ENCODE measurements around the gene DIAPH1. TPM values are rescaled to one million over a fixed set of nuclear protein-coding genes. Genes with fewer than 3 reads are reported as not detected.

The DIAPH1 gene
- total RNA-seq, 1 donor from 2014 or later: 136 TPM

DNA sequence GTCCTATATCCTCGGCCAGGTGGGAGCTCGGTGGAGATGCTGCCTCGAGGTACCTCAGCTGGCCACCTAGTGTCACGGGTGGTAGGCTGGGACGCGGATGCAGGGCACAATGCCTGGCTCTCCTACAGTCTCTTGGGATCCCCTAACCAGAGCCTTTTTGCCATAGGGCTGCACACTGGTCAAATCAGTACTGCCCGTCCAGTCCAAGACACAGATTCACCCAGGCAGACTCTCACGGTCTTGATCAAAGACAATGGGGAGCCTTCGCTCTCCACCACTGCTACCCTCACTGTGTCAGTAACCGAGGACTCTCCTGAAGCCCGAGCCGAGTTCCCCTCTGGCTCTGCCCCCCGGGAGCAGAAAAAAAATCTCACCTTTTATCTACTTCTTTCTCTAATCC, 141.0 kb downstream of the DIAPH1 start:
- no peak for DNase-seq
- TF ChIP-seq, protein P1, sequence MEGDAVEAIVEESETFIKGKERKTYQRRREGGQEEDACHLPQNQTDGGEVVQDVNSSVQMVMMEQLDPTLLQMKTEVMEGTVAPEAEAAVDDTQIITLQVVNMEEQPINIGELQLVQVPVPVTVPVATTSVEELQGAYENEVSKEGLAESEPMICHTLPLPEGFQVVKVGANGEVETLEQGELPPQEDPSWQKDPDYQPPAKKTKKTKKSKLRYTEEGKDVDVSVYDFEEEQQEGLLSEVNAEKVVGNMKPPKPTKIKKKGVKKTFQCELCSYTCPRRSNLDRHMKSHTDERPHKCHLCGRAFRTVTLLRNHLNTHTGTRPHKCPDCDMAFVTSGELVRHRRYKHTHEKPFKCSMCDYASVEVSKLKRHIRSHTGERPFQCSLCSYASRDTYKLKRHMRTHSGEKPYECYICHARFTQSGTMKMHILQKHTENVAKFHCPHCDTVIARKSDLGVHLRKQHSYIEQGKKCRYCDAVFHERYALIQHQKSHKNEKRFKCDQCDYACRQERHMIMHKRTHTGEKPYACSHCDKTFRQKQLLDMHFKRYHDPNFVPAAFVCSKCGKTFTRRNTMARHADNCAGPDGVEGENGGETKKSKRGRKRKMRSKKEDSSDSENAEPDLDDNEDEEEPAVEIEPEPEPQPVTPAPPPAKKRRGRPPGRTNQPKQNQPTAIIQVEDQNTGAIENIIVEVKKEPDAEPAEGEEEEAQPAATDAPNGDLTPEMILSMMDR (IDR thresholded peaks at IDR 0.05): no peak
- POLR2A ChIA-PET: no interaction called here
- Mint-ChIP-seq H3K36me3 (ENCODE audit: low read depth) (peaks cover 2% of the 10 kb centered on the region), H3K4me3 (no peak overlapping the region), H3K27ac (no peak overlapping the region), H3K4me1 (peaks cover 28% of the 10 kb centered on the region), H3K9me3 (no peaks in the 10 kb centered on the region), H3K27me3 (peaks cover 42% of the 10 kb centered on the region)
- CTCF ChIA-PET: interaction anchor here (1.0 to 4.6 kb wide), 2 partner anchors 12 to 46 kb away, joined by 4 to 59 read pairs; no protein-coding TSS in a partner anchor
- ATAC-seq (ENCODE audit: low read depth): no peak
- intact Hi-C loops (cut with micrococcal nuclease): loop anchor here (2.0 kb wide), 3 partner anchors 15 to 47 kb away; partner anchors contain the start of gene PCDHGA12

GRCh38 chr5:141477044-141477575, 141.7 kb downstream of the DIAPH1 start:
- no peak overlapping the region for H3K27ac Mint-ChIP-seq
- peaks cover 2% of the 10 kb centered on the region for H3K36me3 Mint-ChIP-seq (ENCODE audit: low read depth)
- H3K4me3 Mint-ChIP-seq: peak overlapping the region; percentile 93
- TF ChIP-seq, protein P1 (IDR thresholded peaks at IDR 0.05): no peak
- peaks cover 28% of the 10 kb centered on the region for H3K4me1 Mint-ChIP-seq
- ATAC-seq (ENCODE audit: low read depth) (no peak), DNase-seq (no peak)
- peaks cover 37% of the 10 kb centered on the region for H3K27me3 Mint-ChIP-seq
- no peaks in the 10 kb centered on the region for H3K9me3 Mint-ChIP-seq
- CTCF ChIA-PET: interaction anchor here (0.8 to 4.6 kb wide), 5 partner anchors 36 to 87 kb away, joined by 3 to 59 read pairs (median 7); no protein-coding TSS in a partner anchor
- POLR2A ChIA-PET: interaction anchor here (1.1 kb wide), 1 partner anchor 46 kb away, joined by 3 read pairs; no protein-coding TSS in a partner anchor
- intact Hi-C loops (cut with micrococcal nuclease): loop anchor here (2.0 kb wide), 3 partner anchors 16 to 46 kb away; partner anchors contain the start of gene PCDHGA12

DNA sequence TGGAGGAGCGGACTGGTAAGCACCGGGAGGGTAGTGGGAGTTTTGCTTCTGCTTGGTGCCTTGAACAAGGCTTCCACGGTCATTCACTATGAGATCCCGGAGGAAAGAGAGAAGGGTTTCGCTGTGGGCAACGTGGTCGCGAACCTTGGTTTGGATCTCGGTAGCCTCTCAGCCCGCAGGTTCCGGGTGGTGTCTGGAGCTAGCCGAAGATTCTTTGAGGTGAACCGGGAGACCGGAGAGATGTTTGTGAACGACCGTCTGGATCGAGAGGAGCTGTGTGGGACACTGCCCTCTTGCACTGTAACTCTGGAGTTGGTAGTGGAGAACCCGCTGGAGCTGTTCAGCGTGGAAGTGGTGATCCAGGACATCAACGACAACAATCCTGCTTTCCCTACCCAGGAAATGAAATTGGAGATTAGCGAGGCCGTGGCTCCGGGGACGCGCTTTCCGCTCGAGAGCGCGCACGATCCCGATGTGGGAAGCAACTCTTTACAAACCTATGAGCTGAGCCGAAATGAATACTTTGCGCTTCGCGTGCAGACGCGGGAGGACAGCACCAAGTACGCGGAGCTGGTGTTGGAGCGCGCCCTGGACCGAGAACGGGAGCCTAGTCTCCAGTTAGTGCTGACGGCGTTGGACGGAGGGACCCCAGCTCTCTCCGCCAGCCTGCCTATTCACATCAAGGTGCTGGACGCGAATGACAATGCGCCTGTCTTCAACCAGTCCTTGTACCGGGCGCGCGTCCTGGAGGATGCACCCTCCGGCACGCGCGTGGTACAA, 142.5 kb downstream of the DIAPH1 start:
- Mint-ChIP-seq H3K4me3 (peak overlapping the region; percentile 93), H3K9me3 (no peaks in the 10 kb centered on the region), H3K4me1 (peaks cover 28% of the 10 kb centered on the region), H3K36me3 (ENCODE audit: low read depth) (peaks cover 2% of the 10 kb centered on the region), H3K27ac (peak overlapping the region; percentile 32), H3K27me3 (peaks cover 37% of the 10 kb centered on the region)
- ChIA-PET CTCF (interaction anchor here (0.7 to 4.6 kb wide), 13 partner anchors 10 to 88 kb away, joined by 3 to 59 read pairs (median 5); partner anchors contain the start of genes PCDHGA10, PCDHGA12 and PCDHGB6), POLR2A (interaction anchor here (1.1 to 1.2 kb wide), 3 partner anchors 47 to 87 kb away, joined by 3 to 5 read pairs (median 4); no protein-coding TSS in a partner anchor)
- intact Hi-C loops (cut with micrococcal nuclease): loop anchor here (1.0 to 2.0 kb wide), 4 partner anchors 8 to 46 kb away; partner anchors contain the start of gene PCDHGA12
- peak; percentile 15 for ATAC-seq (ENCODE audit: low read depth)
- DNase-seq: no peak
- TF ChIP-seq, protein P1 (IDR thresholded peaks at IDR 0.05): no peak

- H3K9me3 Mint-ChIP-seq: no peaks in the 10 kb centered on the region
- H3K4me3 Mint-ChIP-seq: peak within 1 kb of the TSS; percentile 93
- CTCF ChIA-PET: interaction anchor here (0.6 to 4.6 kb wide), 15 partner anchors 10 to 89 kb away, joined by 3 to 59 read pairs (median 5); partner anchors contain the start of genes PCDHGA10, PCDHGA12 and PCDHGB6
- H3K27ac Mint-ChIP-seq: peak within 1 kb of the TSS; percentile 32
- POLR2A ChIA-PET: interaction anchor here (1.1 to 1.2 kb wide), 3 partner anchors 10 to 88 kb away, joined by 3 to 5 read pairs (median 4); no protein-coding TSS in a partner anchor
- no peak for DNase-seq
- H3K36me3 Mint-ChIP-seq (ENCODE audit: low read depth): peaks cover 2% of the 10 kb centered on the region
- TF ChIP-seq, protein P1 (IDR thresholded peaks at IDR 0.05): no peak
- intact Hi-C loops (cut with micrococcal nuclease): loop anchor here (1.0 to 2.0 kb wide), 6 partner anchors 9 to 83 kb away; partner anchors contain the start of gene PCDHGA12
- peaks cover 32% of the 10 kb centered on the region for H3K27me3 Mint-ChIP-seq
- H3K4me1 Mint-ChIP-seq: peaks cover 28% of the 10 kb centered on the region
- ATAC-seq (ENCODE audit: low read depth): peak; percentile 96
These were observed 143.1 kb downstream of the DIAPH1 start, which contains the start of gene PCDHGC3 for GRCh38 chr5:141475625-141476131. Gene PCDHGC3 (plus strand): TSS chr5:141475966. CDS start chr5:141476117, 151 bp downstream.

Measured in activated B cell treated with CpG ODN at 0.5 μM for 24 hours (primary cell).